ENCODE results near the gene VPS4B.
"Not testable (repeated sequence)": the region's sequence is repeated elsewhere in the genome, so short reads cannot be mapped to it uniquely, and the experiment has no call there.

Gene VPS4B

DNA sequence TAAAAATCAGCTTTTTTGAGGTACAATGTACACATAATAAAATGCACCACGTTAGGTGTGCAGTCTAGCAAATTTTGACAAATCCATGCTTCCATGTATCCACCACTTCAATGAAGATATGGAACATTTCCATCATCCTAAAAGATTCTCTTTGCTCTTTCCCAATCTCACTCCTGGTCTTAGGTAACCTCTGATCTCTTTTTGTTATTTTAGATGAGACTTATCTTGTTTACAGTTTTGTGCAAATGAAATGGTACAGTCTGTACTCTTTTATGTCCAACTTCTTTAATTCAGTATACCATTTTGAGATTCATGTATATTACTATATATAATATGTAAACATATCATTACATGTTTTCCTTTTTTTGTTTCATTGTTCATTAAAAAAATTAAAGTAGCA, 38.1 kb upstream of the VPS4B start:
- no peak for DNase-seq

DNA sequence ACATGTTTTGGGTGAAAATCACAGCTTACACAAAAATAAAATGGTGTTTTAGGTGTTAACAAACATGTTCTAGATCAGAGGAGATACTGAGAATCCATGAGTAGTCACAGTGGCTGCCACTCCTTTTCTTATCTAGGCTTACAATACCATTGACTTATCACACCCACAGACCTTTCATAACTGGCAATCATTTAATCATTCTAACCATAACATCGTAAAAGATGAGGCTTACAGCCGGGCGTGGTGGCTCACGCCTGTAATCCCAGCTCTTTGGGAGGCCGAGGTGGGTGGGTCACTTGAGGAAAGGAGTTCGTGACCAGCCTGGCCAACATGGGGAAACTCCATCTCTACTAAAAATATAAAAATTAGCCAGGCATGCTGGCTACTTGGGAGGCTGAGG, 35.7 kb upstream of the VPS4B start:
- Histone ChIP-seq H3K4me3 (ENCODE audit: low read depth, low read length) (no peak overlapping the region), H3K4me1 (no peaks in the 10 kb centered on the region), H3K9me3 (no peaks in the 10 kb centered on the region), H3K27me3 (no peaks in the 10 kb centered on the region), H3K36me3 (no peaks in the 10 kb centered on the region)
- DNase-seq, result no peak
- TF ChIP-seq, protein P1, sequence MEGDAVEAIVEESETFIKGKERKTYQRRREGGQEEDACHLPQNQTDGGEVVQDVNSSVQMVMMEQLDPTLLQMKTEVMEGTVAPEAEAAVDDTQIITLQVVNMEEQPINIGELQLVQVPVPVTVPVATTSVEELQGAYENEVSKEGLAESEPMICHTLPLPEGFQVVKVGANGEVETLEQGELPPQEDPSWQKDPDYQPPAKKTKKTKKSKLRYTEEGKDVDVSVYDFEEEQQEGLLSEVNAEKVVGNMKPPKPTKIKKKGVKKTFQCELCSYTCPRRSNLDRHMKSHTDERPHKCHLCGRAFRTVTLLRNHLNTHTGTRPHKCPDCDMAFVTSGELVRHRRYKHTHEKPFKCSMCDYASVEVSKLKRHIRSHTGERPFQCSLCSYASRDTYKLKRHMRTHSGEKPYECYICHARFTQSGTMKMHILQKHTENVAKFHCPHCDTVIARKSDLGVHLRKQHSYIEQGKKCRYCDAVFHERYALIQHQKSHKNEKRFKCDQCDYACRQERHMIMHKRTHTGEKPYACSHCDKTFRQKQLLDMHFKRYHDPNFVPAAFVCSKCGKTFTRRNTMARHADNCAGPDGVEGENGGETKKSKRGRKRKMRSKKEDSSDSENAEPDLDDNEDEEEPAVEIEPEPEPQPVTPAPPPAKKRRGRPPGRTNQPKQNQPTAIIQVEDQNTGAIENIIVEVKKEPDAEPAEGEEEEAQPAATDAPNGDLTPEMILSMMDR (IDR thresholded peaks at IDR 0.05; ENCODE audit: low read depth, low read length), result no peak

More for the DNA sequence above, 38.1 kb upstream of the VPS4B start:
- Histone ChIP-seq H3K4me3 (ENCODE audit: low read depth, low read length) (no peak overlapping the region), H3K27me3 (no peaks in the 10 kb centered on the region), H3K36me3 (no peaks in the 10 kb centered on the region), H3K9me3 (no peaks in the 10 kb centered on the region), H3K4me1 (no peaks in the 10 kb centered on the region)
- TF ChIP-seq, protein P1 (IDR thresholded peaks at IDR 0.05; ENCODE audit: low read depth, low read length), result no peak

DNA sequence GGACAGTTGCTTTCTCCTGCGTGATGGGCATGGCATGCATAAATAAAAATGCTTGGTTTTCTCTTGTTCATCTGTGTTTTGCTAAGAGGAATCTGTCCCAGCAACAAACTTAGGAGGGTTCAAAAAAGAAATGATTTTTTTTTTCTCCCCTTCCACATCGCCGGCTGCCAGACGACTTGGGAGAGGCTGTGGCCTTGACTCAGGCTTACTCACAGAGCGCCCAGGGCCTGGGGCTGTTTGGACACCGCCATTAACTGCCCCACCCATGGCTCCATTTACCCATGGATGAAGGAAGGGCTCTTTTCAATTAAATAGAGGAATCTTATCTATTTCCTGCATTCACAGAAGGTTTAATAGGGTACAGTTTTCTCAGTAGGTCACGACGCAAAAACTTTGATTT, 32.2 kb upstream of the VPS4B start:
- Histone ChIP-seq H3K4me1 (no peaks in the 10 kb centered on the region), H3K27me3 (no peaks in the 10 kb centered on the region), H3K36me3 (no peaks in the 10 kb centered on the region), H3K4me3 (ENCODE audit: low read depth, low read length) (no peak overlapping the region), H3K9me3 (no peaks in the 10 kb centered on the region)
- TF ChIP-seq, protein P1 (IDR thresholded peaks at IDR 0.05; ENCODE audit: low read depth, low read length), result no peak
- DNase-seq, result no peak

DNA sequence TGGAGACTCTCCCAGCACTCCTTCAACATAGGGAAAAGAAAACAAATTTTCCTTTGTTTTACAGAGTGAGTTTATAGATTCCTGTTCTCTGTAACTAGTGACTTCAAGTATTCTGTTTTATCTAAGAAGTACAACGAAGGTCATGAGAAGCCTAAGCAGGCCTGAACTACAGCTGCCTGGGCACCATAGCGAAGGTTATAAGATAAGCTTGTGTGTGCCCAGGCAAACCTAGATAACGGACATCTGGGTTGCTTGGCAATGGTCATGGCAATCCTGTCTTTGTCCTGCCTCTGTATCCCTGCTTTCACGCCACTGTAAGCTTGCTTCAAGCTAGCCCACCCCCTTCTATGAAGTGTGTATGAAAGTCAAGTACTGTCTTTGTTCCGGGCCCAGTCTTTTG, 30.5 kb upstream of the VPS4B start:
- not testable (repeated sequence) for DNase-seq; H3K9me3 ChIP-seq; H3K27me3 ChIP-seq; H3K36me3 ChIP-seq; H3K4me3 ChIP-seq (ENCODE audit: low read depth, low read length); H3K4me1 ChIP-seq

DNA sequence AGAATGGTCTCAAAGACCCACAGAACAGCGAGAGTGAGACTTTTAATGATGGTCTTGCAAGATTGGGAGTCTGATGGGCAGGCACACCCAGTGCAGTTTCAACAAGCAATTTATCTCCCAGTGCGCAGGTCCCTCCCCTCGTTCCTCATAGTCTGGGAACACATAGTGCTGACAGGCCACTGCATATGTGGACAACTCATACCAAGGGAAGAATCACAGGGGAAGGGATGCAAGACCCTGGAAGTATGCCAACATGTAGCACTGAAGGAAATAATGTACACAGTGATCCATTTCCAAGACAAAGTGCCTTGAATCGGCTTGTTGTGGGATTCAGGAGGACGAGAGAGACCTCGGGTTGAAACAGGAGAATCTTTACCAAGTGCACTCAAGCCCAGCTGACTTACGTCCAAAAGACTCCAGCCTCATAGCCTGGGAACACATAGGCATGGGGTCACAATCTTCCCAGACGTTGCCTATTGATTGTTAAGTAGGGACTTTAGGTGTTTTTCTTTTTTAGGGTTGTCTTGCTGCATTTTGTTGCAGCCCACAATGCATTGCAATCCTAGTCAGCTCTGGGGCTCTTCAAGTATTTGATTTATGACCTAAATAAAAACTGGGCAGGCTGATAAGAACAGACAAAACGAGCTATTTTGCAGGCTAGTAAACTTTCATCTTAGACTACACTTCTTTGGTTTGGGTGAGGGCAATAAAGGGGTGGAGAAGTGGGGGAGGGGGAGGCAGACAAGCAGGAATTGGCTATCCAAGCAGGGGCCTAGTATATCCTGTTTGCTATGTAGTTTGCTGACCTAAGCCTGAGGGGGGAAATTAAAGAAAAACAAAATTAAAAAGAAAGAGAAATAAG, 29.8 kb upstream of the VPS4B start:
- no peak for DNase-seq
- Histone ChIP-seq H3K27me3 (no peaks in the 10 kb centered on the region), H3K4me3 (ENCODE audit: low read depth, low read length) (no peak overlapping the region), H3K36me3 (no peaks in the 10 kb centered on the region), H3K4me1 (no peaks in the 10 kb centered on the region), H3K9me3 (no peaks in the 10 kb centered on the region)
- TF ChIP-seq, protein P1 (IDR thresholded peaks at IDR 0.05; ENCODE audit: low read depth, low read length), result no peak

DNA sequence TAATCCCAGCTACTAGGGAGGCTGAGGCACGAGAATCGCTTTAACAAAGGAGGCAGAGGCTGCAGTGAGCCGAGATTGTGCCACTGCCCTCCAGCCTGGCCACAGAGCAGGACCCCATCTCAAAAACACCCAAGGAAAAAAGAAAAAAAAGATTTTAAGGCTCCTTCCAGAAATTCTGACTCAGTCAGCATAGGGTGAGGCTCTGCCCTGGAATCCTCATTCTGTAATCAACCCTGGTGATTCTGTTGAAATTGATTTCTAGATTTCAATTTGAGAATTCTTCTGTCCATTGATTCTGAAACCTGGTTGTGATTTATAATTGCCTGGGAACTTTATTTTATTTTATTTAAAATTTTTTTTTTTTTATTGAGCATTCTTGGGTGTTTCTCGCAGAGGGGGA, 27.1 kb upstream of the VPS4B start:
- TF ChIP-seq, protein P1 (IDR thresholded peaks at IDR 0.05; ENCODE audit: low read depth, low read length), result no peak
- DNase-seq, result no peak
- Histone ChIP-seq H3K36me3 (no peaks in the 10 kb centered on the region), H3K27me3 (no peaks in the 10 kb centered on the region), H3K4me1 (no peaks in the 10 kb centered on the region), H3K9me3 (no peaks in the 10 kb centered on the region), H3K4me3 (ENCODE audit: low read depth, low read length) (no peak overlapping the region)

Measured in BE2C (cell line).